Stimulated activated CD8-positive, alpha-beta memory T cell treated with anti-CD3 and anti-CD28 coated beads, Interleukin-7, amount 100 ng/mL, for 48 hours (primary cell): Measurements from ENCODE around the gene RYR2.

Source experiments
- DNase-seq, 2 donors: peaks; one replicate each; pipeline ENCODE4 v3.0.0-alpha.2; 2020; ENCODE audit warnings: low read depth in 1 of 2; ENCODE audit errors: extremely low read depth in 1 of 2

RYR2 gene

DNA sequence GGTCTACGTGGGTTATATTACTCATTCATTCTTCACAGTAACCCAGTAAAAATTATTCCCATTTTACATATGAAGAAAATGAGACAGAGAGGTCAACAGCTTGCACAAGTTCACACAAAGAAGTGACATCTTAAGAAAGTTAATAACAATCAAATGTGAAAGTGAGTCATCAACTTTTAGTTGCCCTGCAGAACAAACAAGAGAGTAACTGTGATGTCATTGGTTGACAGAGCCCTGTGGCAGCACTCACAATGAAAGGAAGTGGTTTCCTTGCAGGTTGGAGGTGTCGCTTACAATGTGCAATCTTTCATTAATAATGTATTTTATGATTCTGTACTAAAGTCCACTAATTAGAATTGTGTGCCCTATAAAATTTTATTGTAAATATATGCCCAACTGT lies 369.6 kb downstream of the RYR2 start:
- DNase-seq: no peak

DNA sequence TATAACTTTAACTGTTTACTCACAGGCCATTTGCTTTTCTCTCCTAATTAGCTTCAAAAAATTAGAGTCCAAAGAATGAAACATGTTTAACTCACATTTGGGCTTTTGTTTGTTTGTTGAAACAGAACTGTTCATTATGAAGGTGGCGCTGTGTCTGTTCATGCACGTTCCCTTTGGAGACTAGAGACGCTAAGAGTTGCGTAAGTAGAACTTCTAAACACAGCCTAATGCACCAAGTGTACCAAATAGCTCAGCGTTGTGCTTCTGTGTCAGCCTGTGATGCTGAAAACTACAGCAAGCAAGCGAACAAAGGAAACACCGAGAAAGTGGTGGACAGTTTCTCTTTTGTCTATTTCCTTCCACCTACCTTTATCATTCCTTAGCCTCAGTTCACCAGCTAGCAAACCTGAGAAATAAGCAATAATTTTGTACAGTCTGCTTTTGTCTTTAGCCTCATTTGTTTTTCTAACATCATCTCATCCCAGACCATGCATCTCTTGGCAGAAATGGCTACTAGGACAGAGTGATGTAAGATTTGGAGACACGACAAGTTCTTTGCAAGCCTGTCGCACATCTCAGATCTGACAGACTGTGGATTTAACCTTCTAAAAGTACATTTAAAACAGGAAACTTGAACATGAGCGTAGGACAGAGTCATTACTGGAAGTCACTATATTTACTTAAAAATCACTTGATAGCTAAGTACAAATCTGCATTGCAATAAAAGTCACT lies 375.1 kb downstream of the RYR2 start:
- no peak for DNase-seq

DNA sequence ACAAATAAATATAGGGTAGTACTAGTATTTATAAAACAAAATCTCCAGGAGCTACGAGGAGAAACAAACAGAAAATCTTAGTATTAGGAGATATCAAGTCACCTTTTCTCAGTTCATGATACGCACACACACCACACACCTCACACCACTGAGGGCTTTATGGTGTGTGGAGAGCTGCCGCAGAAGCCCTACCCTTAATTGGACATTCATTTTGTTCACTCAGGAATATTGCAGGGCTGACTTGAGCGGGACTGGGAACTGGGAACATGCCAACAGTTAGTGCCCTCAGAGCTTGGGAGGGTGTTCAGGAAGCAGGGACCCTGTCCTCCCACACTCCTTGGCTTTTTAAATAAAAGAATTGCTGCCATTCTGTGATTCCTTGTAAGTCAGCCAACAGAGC lies 386.8 kb downstream of the RYR2 start:
- no peak for DNase-seq

DNA sequence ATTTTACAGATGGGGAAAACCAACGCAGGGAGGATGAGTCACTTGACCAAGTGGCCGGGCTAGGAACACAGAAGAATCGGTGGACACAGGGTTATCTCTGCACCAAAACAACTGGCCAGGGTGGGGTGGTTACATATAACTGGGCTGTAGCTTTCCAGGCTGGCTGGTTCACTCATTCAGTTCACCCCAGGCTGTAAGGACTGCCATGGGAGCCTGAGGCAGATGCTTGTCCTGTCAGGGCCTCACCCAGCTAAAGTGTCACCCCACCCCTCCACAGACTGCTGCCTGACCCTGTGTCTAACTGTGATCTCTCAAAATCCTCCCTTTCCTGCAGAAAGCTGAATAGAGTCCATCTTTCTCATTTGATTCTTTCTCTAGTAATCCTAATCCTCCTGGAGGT lies 387.3 kb downstream of the RYR2 start:
- no peak for DNase-seq

DNA sequence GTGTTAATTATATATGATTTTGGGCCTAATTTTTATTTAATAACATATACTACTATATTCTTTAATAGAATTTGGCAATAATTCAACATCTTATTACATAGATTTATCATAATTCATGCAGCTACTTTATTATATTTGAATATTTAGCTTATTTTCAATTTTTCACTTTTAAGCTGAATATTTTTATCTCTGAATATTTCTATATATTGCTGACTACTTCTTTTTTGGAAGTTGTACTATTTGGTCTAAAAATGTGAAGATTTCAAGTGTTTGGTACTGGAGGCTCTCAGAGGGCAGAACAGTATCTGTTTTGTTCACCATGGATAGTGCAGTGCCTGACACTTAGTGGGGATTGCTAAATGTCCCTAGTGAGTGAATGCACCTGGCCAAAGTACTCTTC lies 389.5 kb downstream of the RYR2 start:
- DNase-seq: no peak

DNA sequence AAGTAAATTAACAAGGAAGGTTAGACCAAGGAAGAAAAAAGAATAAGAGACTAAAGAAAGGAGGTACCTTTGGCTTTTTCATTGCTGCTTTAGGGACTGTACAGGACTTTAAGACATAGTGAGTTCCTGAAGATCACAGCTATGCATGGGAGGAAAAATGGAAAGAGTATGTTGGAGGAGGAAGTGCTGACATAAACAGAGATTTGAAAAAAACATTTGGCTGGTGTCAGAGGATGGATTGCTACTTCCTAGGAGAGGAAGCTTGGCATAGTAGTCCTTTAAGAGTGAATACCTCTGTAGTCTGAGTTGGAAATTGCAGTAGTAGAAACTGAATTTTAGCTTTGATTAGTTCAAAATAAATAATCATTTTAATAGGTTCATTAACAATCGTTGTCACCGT lies 398.4 kb downstream of the RYR2 start:
- DNase-seq: no peak

DNA sequence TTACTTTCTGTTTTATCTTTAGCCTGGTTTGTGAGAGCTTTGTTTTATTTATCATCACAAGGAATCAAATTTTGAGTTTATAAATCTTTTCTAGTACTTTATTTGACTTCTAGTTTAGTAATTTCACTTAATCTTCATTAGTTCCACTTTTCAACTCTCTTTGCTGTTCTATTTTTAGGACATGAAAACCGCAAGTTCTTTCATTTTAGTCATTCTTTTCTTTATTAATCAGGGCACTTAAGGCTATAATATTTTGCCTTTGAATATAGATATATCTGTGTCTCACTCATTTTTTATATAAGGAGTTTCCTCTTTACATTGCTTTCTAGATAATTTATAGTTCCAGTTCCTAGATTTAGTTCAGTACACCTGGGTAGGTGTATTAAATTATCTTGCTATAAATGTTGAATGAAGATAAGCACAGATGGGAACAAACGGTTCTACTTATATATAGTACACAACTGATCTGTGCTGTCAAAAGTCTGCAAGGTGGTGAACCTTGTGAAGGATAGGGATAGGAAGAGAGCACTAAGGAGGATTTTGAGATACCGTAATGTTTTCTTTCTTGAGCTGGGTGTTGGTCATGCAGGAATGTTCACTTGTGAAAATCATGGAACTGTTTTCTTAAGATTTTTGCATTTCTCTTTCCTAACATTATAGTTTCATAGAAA lies 402.3 kb downstream of the RYR2 start:
- no peak for DNase-seq

DNA sequence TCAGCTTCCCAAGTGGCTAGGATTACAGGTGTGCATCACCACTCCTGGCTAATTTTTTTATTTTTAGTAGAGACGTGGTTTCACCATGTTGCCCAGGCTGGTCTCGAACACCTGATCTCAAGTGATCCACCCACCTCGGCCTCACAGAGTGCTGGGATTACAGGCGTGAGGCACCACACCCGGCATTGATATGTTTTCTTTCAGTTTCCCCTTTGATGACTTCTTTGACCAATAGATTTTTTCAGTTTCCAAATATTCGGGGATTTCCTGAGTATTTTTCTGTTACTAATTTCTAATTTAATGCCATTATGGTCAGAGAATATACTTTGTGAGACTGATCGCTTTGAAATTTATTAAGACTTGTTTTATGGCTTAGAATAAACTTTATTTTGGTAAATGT lies 406.1 kb downstream of the RYR2 start:
- DNase-seq: no peak

DNA sequence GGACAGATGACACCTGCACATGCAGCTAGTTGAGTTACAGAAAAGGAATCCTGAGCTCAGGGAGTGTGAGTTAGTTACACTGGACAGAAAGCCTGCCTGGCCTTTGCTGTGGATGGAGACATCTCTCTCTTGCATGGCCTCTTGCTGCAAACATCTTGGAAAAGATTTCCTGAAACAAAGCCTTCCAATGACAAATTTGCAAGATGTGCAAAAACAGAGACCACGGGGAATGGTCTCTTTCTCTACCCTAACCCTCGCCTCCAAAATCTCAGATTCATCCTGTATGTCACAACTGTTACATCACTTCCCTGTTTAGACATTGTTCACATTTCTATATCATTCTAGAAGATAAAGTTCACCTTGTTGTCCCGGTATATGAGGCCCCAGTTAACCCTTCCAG lies 415.6 kb downstream of the RYR2 start:
- DNase-seq: no peak

DNA sequence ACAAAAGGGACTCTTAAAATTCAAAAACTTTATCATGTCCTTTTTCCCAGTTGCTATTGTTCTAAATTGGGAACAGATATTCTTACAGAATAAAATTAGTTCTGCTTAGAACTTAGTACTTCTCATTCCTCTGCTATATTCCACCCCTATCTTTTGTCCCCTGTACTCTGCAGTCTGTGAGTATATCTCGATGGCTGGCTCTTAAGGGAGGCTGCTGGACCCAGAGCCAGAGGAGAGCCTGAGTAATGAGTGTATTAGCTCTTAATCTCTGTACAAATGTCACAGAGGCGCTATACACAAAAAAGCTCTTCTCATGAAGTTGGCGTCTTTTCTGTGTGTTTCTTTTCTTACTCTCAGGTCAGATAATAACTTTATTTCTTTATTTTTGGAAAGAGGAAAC lies 425.3 kb downstream of the RYR2 start:
- DNase-seq: no peak

DNA sequence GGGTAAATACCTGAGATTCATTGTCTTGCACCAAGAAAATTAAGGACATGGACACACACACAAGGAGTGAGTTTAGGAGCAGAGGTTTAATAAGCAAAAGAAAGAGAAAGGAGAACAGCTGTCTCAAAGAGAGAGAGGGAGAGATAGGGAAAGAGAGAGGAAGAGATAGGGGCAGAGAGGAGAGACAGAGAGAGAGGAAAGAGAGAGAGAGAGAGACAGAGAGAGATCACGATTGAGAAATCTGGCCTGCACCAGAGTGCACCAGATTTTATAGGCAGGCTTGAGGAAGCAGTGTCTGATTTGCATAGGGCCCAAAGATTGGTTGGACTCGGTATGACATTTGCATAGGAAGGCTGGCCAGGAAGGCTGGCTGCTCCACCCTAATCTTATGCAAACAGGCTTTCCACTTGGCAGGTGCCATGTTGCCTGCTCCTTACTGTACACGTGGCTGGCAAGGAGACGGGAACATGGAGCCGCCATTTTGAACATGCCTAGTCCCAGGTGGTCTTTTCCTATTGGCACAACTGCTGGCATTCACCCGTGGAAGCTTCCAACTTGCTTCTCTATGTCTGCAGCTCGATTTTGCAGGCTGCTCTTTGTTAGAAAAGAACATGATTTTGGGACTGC lies 428.8 kb downstream of the RYR2 start:
- DNase-seq: no peak

DNA sequence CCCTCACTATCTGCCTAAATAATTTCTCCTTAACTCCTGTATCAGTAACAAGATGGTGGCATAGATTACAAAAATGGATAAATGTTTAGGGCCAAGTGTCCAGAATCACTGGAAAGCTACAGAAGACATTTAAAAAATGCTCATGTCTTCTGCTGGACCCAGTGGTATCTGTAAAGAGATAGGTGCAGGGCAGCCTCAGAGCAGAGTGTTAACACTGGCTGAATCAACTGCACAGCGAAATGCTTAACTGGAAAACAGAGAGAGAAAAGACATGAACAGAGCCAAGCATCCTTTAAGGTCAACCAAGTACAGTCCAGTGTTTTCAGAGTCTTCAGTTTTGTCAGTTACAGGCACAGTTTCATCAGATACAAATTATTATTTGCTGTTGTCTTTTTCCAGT lies 429.4 kb downstream of the RYR2 start:
- no peak for DNase-seq

DNA sequence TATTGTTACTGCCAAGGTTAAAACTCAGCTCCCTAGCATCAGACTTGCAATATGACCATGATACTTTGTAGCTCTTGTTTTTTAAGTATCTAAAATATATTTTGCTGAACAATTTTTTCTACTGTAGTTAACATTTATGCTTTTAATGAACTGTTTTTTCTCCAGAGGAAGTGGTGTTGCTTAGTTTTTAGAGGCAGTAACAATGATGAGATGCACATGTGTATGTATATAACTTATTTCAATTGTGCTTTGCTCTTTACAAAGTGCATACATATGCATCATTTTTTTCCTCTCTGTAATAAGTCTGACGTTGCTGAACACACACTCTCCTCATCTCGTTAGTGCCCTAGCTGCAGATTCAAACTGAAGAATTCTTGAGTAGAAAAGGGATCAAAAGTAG lies 430.0 kb downstream of the RYR2 start:
- no peak for DNase-seq

DNA sequence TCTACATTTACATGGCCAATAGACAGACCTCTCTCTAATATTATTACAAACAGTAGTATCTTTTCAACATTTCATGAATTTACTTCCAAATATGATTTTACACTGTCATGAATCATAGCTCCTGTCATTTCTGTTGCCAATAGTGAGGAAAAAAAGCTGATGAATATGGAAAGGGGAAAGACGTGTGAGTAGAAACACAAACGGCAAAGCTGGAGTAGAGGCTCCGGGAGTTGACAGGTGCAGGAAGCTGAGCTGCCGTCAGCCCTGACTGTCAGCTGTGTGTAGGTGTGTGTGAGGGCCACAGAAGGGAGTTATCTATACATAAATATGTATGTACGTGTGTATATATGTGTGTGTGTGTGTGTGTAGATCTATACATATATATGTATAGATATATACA lies 431.9 kb downstream of the RYR2 start:
- DNase-seq: no peak

DNA sequence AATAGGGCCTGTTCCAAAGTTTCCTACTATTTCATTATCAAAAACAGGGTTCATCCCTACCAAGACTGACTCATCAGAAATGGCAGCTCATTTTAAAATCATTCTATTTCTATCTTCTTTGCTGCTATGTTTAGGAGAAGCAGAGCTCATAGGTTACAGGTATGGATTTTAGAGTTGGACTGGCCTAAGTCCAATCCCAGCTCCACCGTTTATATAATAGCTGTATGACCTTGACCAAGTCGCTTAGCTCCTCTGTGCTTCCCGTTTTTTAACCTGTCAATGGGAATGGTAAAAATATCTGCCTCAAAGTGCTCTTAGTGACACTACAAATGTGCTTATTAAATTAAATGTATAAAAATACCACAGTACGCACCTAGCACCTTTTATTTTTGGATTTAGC lies 436.1 kb downstream of the RYR2 start:
- no peak for DNase-seq

DNA sequence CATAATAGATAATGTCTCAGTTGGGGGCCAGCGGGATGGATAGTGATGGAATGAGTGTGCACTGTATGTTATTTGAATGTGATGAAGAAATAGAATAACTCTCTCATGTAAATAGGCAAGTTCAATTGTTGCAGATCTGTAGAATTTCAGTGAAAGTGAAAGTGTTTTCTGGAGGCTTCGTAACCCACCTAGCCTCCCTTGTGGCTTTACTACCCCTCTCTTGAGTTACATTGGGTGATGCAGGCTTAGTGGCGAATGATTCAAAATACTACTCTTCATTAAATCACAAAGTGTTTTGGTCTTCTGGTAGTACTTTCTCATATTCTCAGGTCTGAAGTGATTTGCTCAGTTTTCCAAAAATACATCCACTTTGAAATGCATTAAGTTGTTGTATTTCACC lies 436.9 kb downstream of the RYR2 start:
- no peak for DNase-seq

DNA sequence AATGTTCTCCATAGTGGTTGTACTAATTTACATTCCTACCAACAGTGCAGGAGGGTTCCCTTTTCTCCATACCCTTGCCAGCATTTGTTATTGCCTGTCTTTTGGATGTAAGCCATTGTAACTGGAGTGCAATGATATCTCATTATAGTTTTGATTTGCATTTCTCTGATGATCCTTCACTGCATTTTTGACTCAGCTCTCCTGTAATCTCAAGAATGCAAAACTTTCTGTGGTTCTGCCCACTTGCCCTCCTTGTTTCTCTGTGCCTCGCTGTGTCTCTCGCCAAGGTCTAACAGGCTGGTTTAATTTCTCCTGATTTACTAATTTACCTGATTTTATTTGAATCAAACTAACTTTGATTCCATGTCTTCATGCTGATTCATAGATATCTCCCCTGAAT lies 440.8 kb downstream of the RYR2 start:
- no peak for DNase-seq

DNA sequence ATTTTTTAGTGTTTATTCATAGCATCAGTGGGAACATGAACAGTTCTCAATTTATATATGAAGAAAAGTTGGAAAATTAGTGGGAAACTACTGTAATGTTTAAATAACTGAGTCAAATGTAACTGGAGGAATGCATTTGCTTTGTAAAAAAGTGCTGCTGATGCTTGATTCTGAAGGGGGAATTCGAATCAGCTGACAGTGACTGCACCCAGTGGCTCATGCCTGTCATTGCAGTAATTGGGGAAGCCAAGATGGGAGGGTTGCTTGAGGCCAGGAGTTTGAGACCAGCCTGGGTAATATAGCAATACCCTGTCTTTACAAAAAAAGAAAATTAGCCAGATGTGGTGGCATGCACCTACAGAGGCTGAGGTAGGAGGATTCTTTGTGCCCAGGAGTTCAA lies 450.4 kb downstream of the RYR2 start:
- DNase-seq: no peak

DNA sequence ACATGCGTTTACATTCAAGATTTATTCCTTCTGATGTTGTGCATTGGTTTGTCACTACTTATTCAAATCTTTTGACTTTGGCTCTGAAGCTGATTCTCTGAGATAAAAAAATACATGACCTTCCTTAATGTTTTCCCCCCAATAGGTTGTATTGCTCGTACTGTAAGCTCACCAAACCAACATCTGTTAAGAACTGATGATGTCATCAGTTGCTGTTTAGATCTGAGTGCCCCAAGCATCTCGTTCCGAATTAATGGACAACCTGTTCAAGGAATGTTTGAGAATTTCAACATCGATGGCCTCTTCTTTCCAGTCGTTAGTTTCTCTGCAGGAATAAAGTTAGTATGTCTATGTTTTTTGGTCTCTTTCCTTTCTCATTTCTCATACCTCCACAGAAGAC lies 458.6 kb downstream of the RYR2 start:
- DNase-seq: no peak

DNA sequence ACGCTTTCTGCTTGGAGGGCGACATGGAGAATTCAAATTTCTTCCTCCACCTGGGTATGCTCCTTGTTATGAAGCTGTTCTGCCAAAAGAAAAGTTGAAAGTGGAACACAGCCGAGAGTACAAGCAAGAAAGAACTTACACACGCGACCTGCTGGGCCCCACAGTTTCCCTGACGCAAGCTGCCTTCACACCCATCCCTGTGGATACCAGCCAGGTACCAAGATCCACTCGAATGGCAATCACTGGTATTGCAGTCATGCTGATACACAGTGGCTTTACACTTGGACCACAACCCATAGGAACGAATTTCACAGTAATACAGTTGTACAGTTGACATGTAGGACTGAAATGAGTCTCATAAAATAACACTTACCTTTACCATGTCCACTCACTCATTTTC lies 461.3 kb downstream of the RYR2 start:
- DNase-seq: no peak

DNA sequence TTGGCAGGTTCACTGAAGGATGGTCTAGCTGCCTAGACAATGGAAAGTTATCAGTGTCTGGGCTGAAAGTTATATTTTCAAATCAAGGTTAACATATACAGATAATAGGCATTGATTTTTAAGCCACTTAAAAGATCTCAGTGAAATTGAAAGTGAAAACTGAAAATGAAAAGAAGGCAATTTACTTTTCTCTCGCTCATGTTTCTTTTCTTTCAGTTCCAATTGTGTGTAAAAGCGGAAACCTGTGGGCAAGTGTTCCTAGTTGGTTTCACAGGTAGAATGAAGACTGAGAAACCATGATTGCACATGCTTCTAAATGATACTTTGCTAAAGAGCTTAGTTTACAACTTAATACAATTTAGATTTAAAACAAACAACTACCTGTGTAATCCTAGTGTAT lies 465.0 kb downstream of the RYR2 start:
- no peak for DNase-seq

DNA sequence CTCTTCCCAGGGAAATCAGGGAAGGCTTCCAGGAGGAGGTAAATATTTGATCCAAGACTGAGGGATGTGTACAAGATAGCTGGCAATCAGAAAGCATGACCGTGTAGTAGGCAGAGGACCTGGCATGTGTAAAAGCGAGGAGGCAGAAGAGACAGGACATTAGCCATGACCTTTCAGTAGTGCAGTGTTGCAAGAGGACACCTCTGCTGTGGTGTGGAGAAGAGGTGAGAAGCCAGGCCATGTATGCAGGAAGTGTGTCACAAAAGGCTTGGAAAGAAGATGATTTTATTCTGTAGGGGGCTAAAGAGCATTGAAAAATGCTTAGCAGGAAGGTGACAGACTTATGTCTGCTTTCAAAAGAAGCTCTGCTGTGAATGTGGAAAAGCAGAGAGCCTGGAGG lies 467.8 kb downstream of the RYR2 start:
- DNase-seq: no peak
